GM06990 (cell line): Measurements from ENCODE around the gene HAP1.

Experiments
- DNase-seq: peaks from one replicate; pipeline ENCODE4 v3.0.0-alpha.2; 2011; ENCODE audit not compliant: insufficient read length; ENCODE audit errors: extremely low read depth
- H3K27me3 ChIP-seq: replicated peaks from 2 replicates; pipeline ENCODE4 v1.6.0; 2011; ENCODE audit warnings: low read length; ENCODE audit not compliant: control insufficient read depth, insufficient read depth
- H3K36me3 ChIP-seq: 2 replicates; pipeline ENCODE4 v1.5.1; 2011; ENCODE audit warnings: low read length; ENCODE audit not compliant: control insufficient read depth, insufficient read depth
- H3K4me3 ChIP-seq: replicated peaks from 2 replicates; pipeline ENCODE4 v1.5.1; 2011; ENCODE audit warnings: low read depth, mild to moderate bottlenecking, control low read depth, low read length
- TF ChIP-seq, protein P1 (sequence below): IDR thresholded peaks from 2 replicates; pipeline ENCODE4 v1.5.1; 2011; ENCODE audit warnings: low read length, control low read depth, mild to moderate bottlenecking, inconsistent platforms; ENCODE audit not compliant: insufficient read depth, poor library complexity, severe bottlenecking

The HAP1 gene, protein sequence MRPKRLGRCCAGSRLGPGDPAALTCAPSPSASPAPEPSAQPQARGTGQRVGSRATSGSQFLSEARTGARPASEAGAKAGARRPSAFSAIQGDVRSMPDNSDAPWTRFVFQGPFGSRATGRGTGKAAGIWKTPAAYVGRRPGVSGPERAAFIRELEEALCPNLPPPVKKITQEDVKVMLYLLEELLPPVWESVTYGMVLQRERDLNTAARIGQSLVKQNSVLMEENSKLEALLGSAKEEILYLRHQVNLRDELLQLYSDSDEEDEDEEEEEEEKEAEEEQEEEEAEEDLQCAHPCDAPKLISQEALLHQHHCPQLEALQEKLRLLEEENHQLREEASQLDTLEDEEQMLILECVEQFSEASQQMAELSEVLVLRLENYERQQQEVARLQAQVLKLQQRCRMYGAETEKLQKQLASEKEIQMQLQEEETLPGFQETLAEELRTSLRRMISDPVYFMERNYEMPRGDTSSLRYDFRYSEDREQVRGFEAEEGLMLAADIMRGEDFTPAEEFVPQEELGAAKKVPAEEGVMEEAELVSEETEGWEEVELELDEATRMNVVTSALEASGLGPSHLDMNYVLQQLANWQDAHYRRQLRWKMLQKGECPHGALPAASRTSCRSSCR

DNA sequence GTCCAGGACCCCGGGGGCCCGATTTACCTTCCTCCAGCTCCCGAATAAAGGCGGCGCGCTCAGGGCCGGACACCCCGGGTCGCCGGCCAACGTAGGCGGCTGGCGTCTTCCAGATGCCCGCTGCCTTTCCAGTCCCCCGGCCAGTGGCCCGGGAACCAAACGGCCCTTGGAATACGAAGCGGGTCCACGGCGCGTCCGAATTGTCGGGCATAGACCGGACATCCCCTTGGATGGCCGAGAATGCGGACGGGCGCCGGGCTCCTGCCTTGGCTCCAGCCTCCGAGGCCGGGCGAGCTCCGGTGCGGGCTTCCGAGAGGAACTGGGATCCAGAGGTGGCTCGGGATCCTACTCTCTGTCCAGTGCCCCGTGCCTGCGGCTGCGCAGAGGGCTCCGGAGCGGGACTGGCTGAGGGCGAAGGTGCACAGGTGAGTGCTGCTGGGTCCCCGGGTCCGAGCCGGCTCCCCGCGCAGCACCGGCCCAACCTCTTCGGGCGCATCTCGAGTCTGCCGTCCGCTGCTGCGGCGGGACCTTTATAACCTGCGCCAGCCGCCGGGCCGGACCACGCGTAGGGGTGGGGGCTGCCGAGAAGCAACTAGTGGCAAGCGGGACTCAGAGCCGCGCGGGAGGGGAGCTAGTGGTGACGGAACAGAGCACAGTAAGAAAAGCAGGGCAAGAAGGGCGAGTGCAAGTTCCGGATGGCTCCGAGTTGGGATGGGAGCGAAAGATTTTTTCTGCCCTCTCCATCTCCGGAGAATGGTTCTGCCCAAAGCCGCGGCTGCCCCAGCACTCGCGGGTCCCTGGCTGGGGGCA is at the start of gene HAP1:
Gene HAP1, minus strand, starts transcription at position 505 of the 810 bp plus-strand sequence. Its CDS starts 9 bp downstream, at position 496.
- H3K36me3 ChIP-seq: no peaks in the 10 kb centered on the region
- peaks cover 1% of the 10 kb centered on the region for H3K27me3 ChIP-seq
- TF ChIP-seq, protein P1, sequence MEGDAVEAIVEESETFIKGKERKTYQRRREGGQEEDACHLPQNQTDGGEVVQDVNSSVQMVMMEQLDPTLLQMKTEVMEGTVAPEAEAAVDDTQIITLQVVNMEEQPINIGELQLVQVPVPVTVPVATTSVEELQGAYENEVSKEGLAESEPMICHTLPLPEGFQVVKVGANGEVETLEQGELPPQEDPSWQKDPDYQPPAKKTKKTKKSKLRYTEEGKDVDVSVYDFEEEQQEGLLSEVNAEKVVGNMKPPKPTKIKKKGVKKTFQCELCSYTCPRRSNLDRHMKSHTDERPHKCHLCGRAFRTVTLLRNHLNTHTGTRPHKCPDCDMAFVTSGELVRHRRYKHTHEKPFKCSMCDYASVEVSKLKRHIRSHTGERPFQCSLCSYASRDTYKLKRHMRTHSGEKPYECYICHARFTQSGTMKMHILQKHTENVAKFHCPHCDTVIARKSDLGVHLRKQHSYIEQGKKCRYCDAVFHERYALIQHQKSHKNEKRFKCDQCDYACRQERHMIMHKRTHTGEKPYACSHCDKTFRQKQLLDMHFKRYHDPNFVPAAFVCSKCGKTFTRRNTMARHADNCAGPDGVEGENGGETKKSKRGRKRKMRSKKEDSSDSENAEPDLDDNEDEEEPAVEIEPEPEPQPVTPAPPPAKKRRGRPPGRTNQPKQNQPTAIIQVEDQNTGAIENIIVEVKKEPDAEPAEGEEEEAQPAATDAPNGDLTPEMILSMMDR: no peak
- no peak for DNase-seq
- H3K4me3 ChIP-seq: no peak within 1 kb of the TSS

DNA sequence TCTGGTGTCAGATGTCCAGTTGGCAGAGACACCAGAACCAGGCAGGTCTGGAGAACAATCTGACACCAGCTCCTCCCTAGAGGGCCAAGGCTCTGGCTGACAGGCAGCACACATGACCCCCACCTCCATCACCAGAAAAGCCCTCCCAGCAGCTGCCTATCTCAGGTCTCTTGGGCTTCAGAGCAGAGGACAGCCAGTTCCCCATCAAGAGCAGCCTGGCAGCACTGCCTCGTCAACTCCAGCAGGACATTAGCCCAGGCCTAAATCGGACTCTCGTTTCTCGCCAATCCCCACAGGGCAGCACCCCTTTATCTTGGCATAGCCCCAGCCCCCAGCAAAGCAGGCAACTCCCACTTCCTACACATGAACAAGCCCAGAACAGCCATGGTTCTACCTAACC is 47.7 kb upstream of the HAP1 start:
- H3K4me3 ChIP-seq: no peak overlapping the region
- H3K36me3 ChIP-seq: no peaks in the 10 kb centered on the region
- no peaks in the 10 kb centered on the region for H3K27me3 ChIP-seq
- DNase-seq: no peak
- TF ChIP-seq, protein P1: no peak

GRCh38 chr17:41781404-41782110 is 47.1 kb upstream of the HAP1 start:
- Histone ChIP-seq H3K27me3 (no peaks in the 10 kb centered on the region), H3K4me3 (no peak overlapping the region), H3K36me3 (no peaks in the 10 kb centered on the region)
- TF ChIP-seq, protein P1: no peak
- DNase-seq: no peak

- Histone ChIP-seq H3K4me3 (no peak overlapping the region), H3K36me3 (no peaks in the 10 kb centered on the region), H3K27me3 (no peaks in the 10 kb centered on the region)
- DNase-seq: no peak
- TF ChIP-seq, protein P1: no peak
These were observed 45.5 kb upstream of the HAP1 start for GRCh38 chr17:41779954-41780353.

DNA sequence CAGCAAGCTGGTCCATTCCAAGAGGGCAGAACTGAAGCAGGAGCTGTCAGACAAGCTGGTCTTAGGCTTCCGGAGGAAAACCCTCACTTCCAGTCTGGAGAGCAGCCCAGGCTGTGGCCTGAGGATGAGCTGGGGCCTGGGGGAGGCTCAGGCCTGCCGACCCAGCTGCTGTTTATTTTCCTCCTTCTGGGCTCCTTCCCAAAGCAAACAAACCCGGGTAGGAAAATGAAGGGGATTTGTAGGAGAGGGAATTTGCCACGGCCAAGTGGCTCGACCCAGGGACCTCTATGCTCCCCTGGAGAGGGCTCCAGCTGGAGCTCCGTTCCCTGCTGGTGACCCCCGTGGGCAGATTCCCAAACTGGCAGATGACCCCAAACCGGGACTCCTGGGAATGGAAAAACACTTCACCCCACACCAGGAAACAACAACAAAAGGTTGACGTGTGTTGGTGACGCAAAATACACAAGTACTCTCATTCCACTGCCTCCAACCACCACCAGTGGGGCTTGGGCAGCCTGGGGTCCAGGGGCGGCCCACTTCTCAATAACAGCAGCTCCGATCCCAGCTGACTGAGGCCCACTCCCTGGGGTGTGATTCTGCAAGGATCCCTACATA is 43.2 kb upstream of the HAP1 start:
- TF ChIP-seq, protein P1: no peak
- no peaks in the 10 kb centered on the region for H3K27me3 ChIP-seq
- no peak overlapping the region for H3K4me3 ChIP-seq
- H3K36me3 ChIP-seq: no peaks in the 10 kb centered on the region
- DNase-seq: no peak
